ENCODE measurements around the gene PPM1H. TPM values are rescaled to one million over a fixed set of nuclear protein-coding genes. Genes with fewer than 3 reads are reported as not detected.

The PPM1H gene
- total RNA-seq, 6 experiments from 2014 or later = 7.0 to 20.9 (median 8.4) TPM

- Mint-ChIP-seq H3K27ac (no peak overlapping the region), H3K4me1 (ENCODE audit: low read depth) (peaks cover 58% of the 10 kb centered on the region), H3K9me3 (no peaks in the 10 kb centered on the region), H3K36me3 (ENCODE audit: low read depth) (no peaks in the 10 kb centered on the region; the same call in 1 of the 2 replicates), H3K4me3 (no peak overlapping the region), H3K27me3 (ENCODE audit: insufficient read depth) (no peaks in the 10 kb centered on the region; the same call in 1 of the 2 replicates)
- no peak for TF ChIP-seq CTCF (IDR thresholded peaks at IDR 0.05)
- no peak for DNase-seq
These were observed 218.9 kb downstream of the PPM1H start for GRCh38 chr12:62716037-62716436.

GRCh38 chr12:62714774-62715721 lies 219.9 kb downstream of the PPM1H start:
- no peak overlapping the region for H3K4me3 Mint-ChIP-seq
- no peaks in the 10 kb centered on the region for H3K9me3 Mint-ChIP-seq
- no peaks in the 10 kb centered on the region; the same call in 1 of the 2 replicates for H3K27me3 Mint-ChIP-seq (ENCODE audit: insufficient read depth)
- no peaks in the 10 kb centered on the region; the same call in 1 of the 2 replicates for H3K36me3 Mint-ChIP-seq (ENCODE audit: low read depth)
- no peak overlapping the region; the same call in 1 of the 2 replicates for H3K27ac Mint-ChIP-seq
- no peak for TF ChIP-seq CTCF (IDR thresholded peaks at IDR 0.05)
- no peak for DNase-seq
- peaks cover 48% of the 10 kb centered on the region for H3K4me1 Mint-ChIP-seq (ENCODE audit: low read depth)

- H3K9me3 Mint-ChIP-seq = no peaks in the 10 kb centered on the region
- no peak for TF ChIP-seq CTCF (IDR thresholded peaks at IDR 0.05)
- H3K27me3 Mint-ChIP-seq (ENCODE audit: insufficient read depth) = peaks cover 1% of the 10 kb centered on the region
- no peak overlapping the region; the same call in 1 of the 2 replicates for H3K27ac Mint-ChIP-seq
- H3K36me3 Mint-ChIP-seq (ENCODE audit: low read depth) = no peaks in the 10 kb centered on the region; the same call in 1 of the 2 replicates
- peaks cover 44% of the 10 kb centered on the region for H3K4me1 Mint-ChIP-seq (ENCODE audit: low read depth)
- no peak for DNase-seq
- H3K4me3 Mint-ChIP-seq = no peak overlapping the region
These were observed 220.7 kb downstream of the PPM1H start for GRCh38 chr12:62714181-62714773.

GRCh38 chr12:62713723-62714122 lies 221.2 kb downstream of the PPM1H start:
- DNase-seq = no peak
- no peaks in the 10 kb centered on the region; the same call in 1 of the 2 replicates for H3K36me3 Mint-ChIP-seq (ENCODE audit: low read depth)
- H3K4me1 Mint-ChIP-seq (ENCODE audit: low read depth) = peaks cover 42% of the 10 kb centered on the region
- no peak overlapping the region for H3K4me3 Mint-ChIP-seq
- peaks cover 2% of the 10 kb centered on the region for H3K27me3 Mint-ChIP-seq (ENCODE audit: insufficient read depth)
- no peak for TF ChIP-seq CTCF (IDR thresholded peaks at IDR 0.05)
- no peaks in the 10 kb centered on the region for H3K9me3 Mint-ChIP-seq
- H3K27ac Mint-ChIP-seq = no peak overlapping the region

GRCh38 chr12:62712681-62713573 lies 222.0 kb downstream of the PPM1H start:
- peaks cover 3% of the 10 kb centered on the region; the same call in 1 of the 2 replicates for H3K36me3 Mint-ChIP-seq (ENCODE audit: low read depth)
- peaks cover 34% of the 10 kb centered on the region for H3K4me1 Mint-ChIP-seq (ENCODE audit: low read depth)
- DNase-seq = no peak
- H3K9me3 Mint-ChIP-seq = no peaks in the 10 kb centered on the region
- H3K27me3 Mint-ChIP-seq (ENCODE audit: insufficient read depth) = peaks cover 2% of the 10 kb centered on the region
- TF ChIP-seq CTCF (IDR thresholded peaks at IDR 0.05) = no peak
- H3K27ac Mint-ChIP-seq = no peak overlapping the region
- H3K4me3 Mint-ChIP-seq = no peak overlapping the region

All from HFFc6 (cell line).